Colonic mucosa (tissue), 4 donors: Measurements from ENCODE around the gene CTDP1. TPM values are rescaled to one million over a fixed set of nuclear protein-coding genes. Genes with fewer than 3 reads are reported as not detected.

Source experiments
- DNase-seq: peaks from one replicate; pipeline ENCODE4 v3.0.0-alpha.2; 2020
- H3K27ac ChIP-seq: fragments of 200-600 bp; one replicate; pipeline ENCODE4 v1.8.0; 2021
- H3K27me3 ChIP-seq: fragments of 200-600 bp; one replicate; pipeline ENCODE4 v1.8.0; 2021
- H3K36me3 ChIP-seq: fragments of 200-600 bp; one replicate; pipeline ENCODE4 v1.8.0; 2021
- H3K4me1 ChIP-seq: fragments of 200-600 bp; one replicate; pipeline ENCODE4 v1.8.0; 2021; ENCODE audit warnings: mild to moderate bottlenecking
- H3K4me3 ChIP-seq: fragments of 200-600 bp; one replicate; pipeline ENCODE4 v1.8.0; 2021
- H3K9ac ChIP-seq, 2 donors: one replicate each; pipeline ENCODE4 v1.7.0; 2013; ENCODE audit warnings: control low read depth in 2 of 2, low read depth in 2 of 2, low read length in 2 of 2
- H3K9me3 ChIP-seq: fragments of 200-600 bp; one replicate; pipeline ENCODE4 v1.8.0; 2021
- intact Hi-C: fragments of 100-400 bp; cut with DNase I; formaldehyde crosslinking; loops from one replicate; pipeline ENCODE4 v1.14.1; 2022
- total RNA-seq, 2 donors: library from RNA; stranded (reverse); fragmentation: NEBNext Ultra II Directional in 1 of 2; extraction: Animal tissue kit (Norgen Biotek cat#: 25700) in 1 of 2; gene quantifications; one replicate each; pipeline ENCODE4 v1.2.1, GENCODE V29; 2021
- TF ChIP-seq, protein P1 (sequence below): fragments of 200-600 bp; IDR thresholded peaks from one replicate; pipeline ENCODE4 v1.8.0; 2022; ENCODE audit warnings: antibody characterized with exemption, mild to moderate bottlenecking
- donor health status: healthy.
- donor health status: DM: no; HTN: no; CAD: no.
- donor health status: DM: no; HTN: no; CAD: no.

Gene CTDP1
- total RNA-seq, 2 donors from 2014 or later, result 34.7 to 36.9 TPM

DNA sequence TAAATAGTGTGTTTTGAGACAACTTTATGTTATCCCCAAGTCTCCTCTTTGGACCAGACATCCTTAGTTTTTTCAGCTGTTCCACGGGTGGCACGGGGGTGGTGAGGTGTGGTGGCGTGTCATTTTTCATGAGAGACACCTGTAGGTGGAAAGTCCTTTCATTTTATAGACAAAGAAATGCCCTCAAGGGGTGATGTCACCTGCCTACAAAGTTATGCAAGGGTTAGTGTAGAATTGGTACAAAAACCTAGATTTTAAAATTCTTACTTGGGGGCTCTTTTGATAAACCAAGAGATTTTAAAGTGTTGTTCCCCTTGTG is 15.3 kb downstream of the CTDP1 start:
- no peak for DNase-seq
- H3K4me1 ChIP-seq, result peaks cover 2% of the 10 kb centered on the region
- TF ChIP-seq, protein P1, sequence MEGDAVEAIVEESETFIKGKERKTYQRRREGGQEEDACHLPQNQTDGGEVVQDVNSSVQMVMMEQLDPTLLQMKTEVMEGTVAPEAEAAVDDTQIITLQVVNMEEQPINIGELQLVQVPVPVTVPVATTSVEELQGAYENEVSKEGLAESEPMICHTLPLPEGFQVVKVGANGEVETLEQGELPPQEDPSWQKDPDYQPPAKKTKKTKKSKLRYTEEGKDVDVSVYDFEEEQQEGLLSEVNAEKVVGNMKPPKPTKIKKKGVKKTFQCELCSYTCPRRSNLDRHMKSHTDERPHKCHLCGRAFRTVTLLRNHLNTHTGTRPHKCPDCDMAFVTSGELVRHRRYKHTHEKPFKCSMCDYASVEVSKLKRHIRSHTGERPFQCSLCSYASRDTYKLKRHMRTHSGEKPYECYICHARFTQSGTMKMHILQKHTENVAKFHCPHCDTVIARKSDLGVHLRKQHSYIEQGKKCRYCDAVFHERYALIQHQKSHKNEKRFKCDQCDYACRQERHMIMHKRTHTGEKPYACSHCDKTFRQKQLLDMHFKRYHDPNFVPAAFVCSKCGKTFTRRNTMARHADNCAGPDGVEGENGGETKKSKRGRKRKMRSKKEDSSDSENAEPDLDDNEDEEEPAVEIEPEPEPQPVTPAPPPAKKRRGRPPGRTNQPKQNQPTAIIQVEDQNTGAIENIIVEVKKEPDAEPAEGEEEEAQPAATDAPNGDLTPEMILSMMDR, result no peak
- intact Hi-C loops, result no loop called here
- no peak overlapping the region for H3K4me3 ChIP-seq
- no peak overlapping the region for H3K9ac ChIP-seq
- H3K27ac ChIP-seq, result no peak overlapping the region
- peaks cover 5% of the 10 kb centered on the region for H3K36me3 ChIP-seq
- H3K9me3 ChIP-seq, result no peaks in the 10 kb centered on the region
- no peaks in the 10 kb centered on the region for H3K27me3 ChIP-seq

GRCh38 chr18:79695269-79695668 is 15.7 kb downstream of the CTDP1 start:
- no peaks in the 10 kb centered on the region for H3K9me3 ChIP-seq
- TF ChIP-seq, protein P1, result no peak
- H3K36me3 ChIP-seq, result peaks cover 8% of the 10 kb centered on the region
- H3K27ac ChIP-seq, result no peak overlapping the region
- H3K9ac ChIP-seq, result no peak overlapping the region
- H3K4me1 ChIP-seq, result peaks cover 5% of the 10 kb centered on the region
- no peaks in the 10 kb centered on the region for H3K27me3 ChIP-seq
- DNase-seq, result no peak
- intact Hi-C loops, result no loop called here
- H3K4me3 ChIP-seq, result no peak overlapping the region

- H3K27me3 ChIP-seq, result no peaks in the 10 kb centered on the region
- peaks cover 13% of the 10 kb centered on the region for H3K36me3 ChIP-seq
- DNase-seq, result no peak
- TF ChIP-seq, protein P1, result no peak
- H3K9me3 ChIP-seq, result no peaks in the 10 kb centered on the region
- no peak overlapping the region for H3K27ac ChIP-seq
- H3K4me3 ChIP-seq, result no peak overlapping the region
- intact Hi-C loops, result no loop called here
- peaks cover 5% of the 10 kb centered on the region for H3K4me1 ChIP-seq
- H3K9ac ChIP-seq, result no peak overlapping the region
Measured at GRCh38 chr18:79695856-79696850, 16.6 kb downstream of the CTDP1 start.

DNA sequence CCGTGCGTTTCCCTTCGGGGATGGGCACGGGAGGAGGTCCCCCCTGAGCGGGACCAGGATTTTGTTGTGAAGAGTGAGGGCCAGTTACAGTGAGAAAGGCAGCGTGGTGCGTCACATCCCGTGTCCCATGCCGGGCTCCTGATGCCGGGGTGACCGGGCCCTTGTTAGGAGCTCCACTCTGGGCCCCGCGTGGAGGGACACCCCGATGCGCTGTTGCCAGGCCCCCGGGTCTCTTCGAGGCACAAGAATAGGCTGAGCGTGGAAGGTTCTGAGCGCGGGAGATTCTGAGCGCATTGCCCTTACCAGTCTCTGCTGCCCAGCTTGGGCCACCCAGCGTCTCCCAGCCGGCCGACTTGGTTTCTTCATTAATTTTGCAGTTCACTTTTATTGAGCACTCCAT is 17.6 kb downstream of the CTDP1 start:
- no peaks in the 10 kb centered on the region for H3K9me3 ChIP-seq
- H3K4me3 ChIP-seq, result no peak overlapping the region
- no peak overlapping the region for H3K27ac ChIP-seq
- H3K27me3 ChIP-seq, result no peaks in the 10 kb centered on the region
- peaks cover 5% of the 10 kb centered on the region for H3K4me1 ChIP-seq
- H3K36me3 ChIP-seq, result peaks cover 13% of the 10 kb centered on the region
- DNase-seq, result no peak
- TF ChIP-seq, protein P1, result no peak
- intact Hi-C loops, result no loop called here
- no peak overlapping the region for H3K9ac ChIP-seq

DNA sequence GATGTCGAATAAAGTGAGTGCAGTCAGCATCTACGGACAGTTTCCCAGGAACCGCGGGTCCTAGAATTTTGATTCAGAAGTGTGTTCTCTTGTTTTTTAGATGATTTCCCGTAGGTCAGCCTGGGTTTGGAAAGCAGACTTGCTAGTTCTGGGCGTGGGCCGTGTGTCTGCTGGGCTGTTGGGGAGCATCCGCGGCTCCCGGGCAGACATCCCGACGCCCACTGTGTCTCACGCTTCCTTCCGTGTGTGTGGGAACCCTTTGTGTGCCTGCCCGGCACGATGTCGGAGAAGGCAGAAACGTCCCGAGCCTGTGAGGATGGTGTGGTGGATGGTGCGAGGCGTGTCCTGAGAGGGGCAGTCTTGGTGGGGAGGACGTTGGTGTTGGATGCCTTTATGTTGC is 18.4 kb downstream of the CTDP1 start:
- H3K27ac ChIP-seq, result no peak overlapping the region
- H3K4me1 ChIP-seq, result peaks cover 5% of the 10 kb centered on the region
- H3K27me3 ChIP-seq, result no peaks in the 10 kb centered on the region
- no peak overlapping the region for H3K4me3 ChIP-seq
- peaks cover 13% of the 10 kb centered on the region for H3K36me3 ChIP-seq
- H3K9ac ChIP-seq, result no peak overlapping the region
- H3K9me3 ChIP-seq, result no peaks in the 10 kb centered on the region
- intact Hi-C loops, result no loop called here
- no peak for DNase-seq
- TF ChIP-seq, protein P1, result no peak
